ENCODE data around the gene CHST4. TPM values are rescaled to one million over a fixed set of nuclear protein-coding genes. Genes with fewer than 3 reads are reported as not detected.

CHST4 gene
- total RNA-seq, 2 experiments from 2014 or later = 0.29 to 4.5 TPM

DNA sequence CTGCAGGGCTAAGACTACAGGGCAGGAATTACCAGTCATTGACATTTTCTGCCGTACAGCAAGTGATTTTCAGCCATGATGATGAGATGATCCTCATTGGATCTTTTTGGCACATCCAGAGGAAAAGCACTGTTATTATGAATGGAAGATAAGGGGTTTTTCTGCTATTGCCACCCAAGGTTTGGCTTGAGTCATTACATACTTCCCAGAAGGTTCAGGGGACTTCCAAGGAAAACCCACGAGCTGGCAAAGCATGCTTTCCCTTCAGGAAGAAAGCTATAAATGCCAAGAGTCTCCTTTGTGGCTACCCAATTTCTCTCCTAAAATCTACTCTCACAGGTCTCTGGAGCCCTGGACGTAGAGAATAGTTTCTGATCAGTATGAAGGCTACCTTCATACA lies 6.1 kb downstream of the CHST4 start:
- intact Hi-C loops (cut with micrococcal nuclease; ENCODE audit: unreplicated experiment) = no loop called here
- Histone ChIP-seq H3K36me3 (ENCODE audit: insufficient read depth, low read length) (no peaks in the 10 kb centered on the region), H3K4me2 (ENCODE audit: low read length) (no peak overlapping the region), H3K79me2 (ENCODE audit: insufficient read depth, low read depth, low read length) (no peaks in the 10 kb centered on the region), H4K20me1 (ENCODE audit: insufficient read depth, low read length) (no peaks in the 10 kb centered on the region), H3K27ac (ENCODE audit: low read depth, low read length, poor library complexity, severe bottlenecking) (no peak overlapping the region), H2AFZ (ENCODE audit: low read length) (no peak overlapping the region), H3K9me3 (ENCODE audit: low read length) (no peaks in the 10 kb centered on the region), H3K4me1 (ENCODE audit: insufficient read depth, low read length, poor library complexity, severe bottlenecking) (peaks cover 12% of the 10 kb centered on the region), H3K9me2 (ENCODE audit: insufficient read depth, low read length) (no peaks in the 10 kb centered on the region), H3K4me3 (ENCODE audit: low read depth, low read length, poor library complexity, severe bottlenecking) (no peak overlapping the region)
- ChIA-PET CTCF (ENCODE audit: unreplicated experiment) (no interaction called here), POLR2A (no interaction called here)
- BruUV-seq (replicated peaks) = no TSS peak
- no peak for DNase-seq (ENCODE audit: low spot score)
- no peak for TF ChIP-seq EZH2phosphoT487 (IDR thresholded peaks at IDR 0.05; ENCODE audit: borderline replicate concordance, low read depth, low read length)
- TF ChIP-seq, protein P1, sequence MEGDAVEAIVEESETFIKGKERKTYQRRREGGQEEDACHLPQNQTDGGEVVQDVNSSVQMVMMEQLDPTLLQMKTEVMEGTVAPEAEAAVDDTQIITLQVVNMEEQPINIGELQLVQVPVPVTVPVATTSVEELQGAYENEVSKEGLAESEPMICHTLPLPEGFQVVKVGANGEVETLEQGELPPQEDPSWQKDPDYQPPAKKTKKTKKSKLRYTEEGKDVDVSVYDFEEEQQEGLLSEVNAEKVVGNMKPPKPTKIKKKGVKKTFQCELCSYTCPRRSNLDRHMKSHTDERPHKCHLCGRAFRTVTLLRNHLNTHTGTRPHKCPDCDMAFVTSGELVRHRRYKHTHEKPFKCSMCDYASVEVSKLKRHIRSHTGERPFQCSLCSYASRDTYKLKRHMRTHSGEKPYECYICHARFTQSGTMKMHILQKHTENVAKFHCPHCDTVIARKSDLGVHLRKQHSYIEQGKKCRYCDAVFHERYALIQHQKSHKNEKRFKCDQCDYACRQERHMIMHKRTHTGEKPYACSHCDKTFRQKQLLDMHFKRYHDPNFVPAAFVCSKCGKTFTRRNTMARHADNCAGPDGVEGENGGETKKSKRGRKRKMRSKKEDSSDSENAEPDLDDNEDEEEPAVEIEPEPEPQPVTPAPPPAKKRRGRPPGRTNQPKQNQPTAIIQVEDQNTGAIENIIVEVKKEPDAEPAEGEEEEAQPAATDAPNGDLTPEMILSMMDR (conservative IDR thresholded peaks at IDR 0.05; ENCODE audit: low read length) = no peak

DNA sequence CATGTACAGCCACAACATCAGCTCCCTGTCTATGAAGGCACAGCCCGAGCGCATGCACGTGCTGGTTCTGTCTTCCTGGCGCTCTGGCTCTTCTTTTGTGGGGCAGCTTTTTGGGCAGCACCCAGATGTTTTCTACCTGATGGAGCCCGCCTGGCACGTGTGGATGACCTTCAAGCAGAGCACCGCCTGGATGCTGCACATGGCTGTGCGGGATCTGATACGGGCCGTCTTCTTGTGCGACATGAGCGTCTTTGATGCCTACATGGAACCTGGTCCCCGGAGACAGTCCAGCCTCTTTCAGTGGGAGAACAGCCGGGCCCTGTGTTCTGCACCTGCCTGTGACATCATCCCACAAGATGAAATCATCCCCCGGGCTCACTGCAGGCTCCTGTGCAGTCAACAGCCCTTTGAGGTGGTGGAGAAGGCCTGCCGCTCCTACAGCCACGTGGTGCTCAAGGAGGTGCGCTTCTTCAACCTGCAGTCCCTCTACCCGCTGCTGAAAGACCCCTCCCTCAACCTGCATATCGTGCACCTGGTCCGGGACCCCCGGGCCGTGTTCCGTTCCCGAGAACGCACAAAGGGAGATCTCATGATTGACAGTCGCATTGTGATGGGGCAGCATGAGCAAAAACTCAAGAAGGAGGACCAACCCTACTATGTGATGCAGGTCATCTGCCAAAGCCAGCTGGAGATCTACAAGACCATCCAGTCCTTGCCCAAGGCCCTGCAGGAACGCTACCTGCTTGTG lies 10.7 kb downstream of the CHST4 start:
- Histone ChIP-seq H3K4me1 (ENCODE audit: insufficient read depth, low read length, poor library complexity, severe bottlenecking) (no peaks in the 10 kb centered on the region), H3K79me2 (ENCODE audit: insufficient read depth, low read depth, low read length) (no peaks in the 10 kb centered on the region), H3K4me3 (ENCODE audit: low read depth, low read length, poor library complexity, severe bottlenecking) (no peak overlapping the region), H3K27ac (ENCODE audit: low read depth, low read length, poor library complexity, severe bottlenecking) (no peak overlapping the region), H3K36me3 (ENCODE audit: insufficient read depth, low read length) (no peaks in the 10 kb centered on the region), H2AFZ (ENCODE audit: low read length) (no peak overlapping the region), H3K9me3 (ENCODE audit: low read length) (no peaks in the 10 kb centered on the region), H3K4me2 (ENCODE audit: low read length) (no peak overlapping the region), H4K20me1 (ENCODE audit: insufficient read depth, low read length) (no peaks in the 10 kb centered on the region), H3K9me2 (ENCODE audit: insufficient read depth, low read length) (no peaks in the 10 kb centered on the region)
- no peak for DNase-seq (ENCODE audit: low spot score)
- POLR2A ChIA-PET = no interaction called here
- TF ChIP-seq, protein P1 (conservative IDR thresholded peaks at IDR 0.05; ENCODE audit: low read length) = no peak
- TF ChIP-seq EZH2phosphoT487 (IDR thresholded peaks at IDR 0.05; ENCODE audit: borderline replicate concordance, low read depth, low read length) = no peak
- intact Hi-C loops (cut with micrococcal nuclease; ENCODE audit: unreplicated experiment) = loop anchor here (1.0 kb wide), 1 partner anchor 125 kb away; no protein-coding TSS in a partner anchor
- CTCF ChIA-PET (ENCODE audit: unreplicated experiment) = no interaction called here
- no TSS peak for BruUV-seq (replicated peaks)

DNA sequence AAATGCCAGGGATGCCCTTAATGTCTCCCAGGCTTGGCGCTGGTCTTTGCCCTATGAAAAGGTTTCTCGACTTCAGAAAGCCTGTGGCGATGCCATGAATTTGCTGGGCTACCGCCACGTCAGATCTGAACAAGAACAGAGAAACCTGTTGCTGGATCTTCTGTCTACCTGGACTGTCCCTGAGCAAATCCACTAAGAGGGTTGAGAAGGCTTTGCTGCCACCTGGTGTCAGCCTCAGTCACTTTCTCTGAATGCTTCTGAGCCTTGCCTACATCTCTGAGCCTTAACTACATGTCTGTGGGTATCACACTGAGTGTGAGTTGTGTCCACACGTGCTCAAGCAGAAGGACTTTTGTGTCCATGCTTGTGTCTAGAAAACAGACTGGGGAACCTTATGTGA lies 11.4 kb downstream of the CHST4 start:
- TF ChIP-seq, protein P1 (conservative IDR thresholded peaks at IDR 0.05; ENCODE audit: low read length) = peak; percentile 81
- TF ChIP-seq EZH2phosphoT487 (IDR thresholded peaks at IDR 0.05; ENCODE audit: borderline replicate concordance, low read depth, low read length) = no peak
- peak; percentile 67 for DNase-seq (ENCODE audit: low spot score)
- CTCF ChIA-PET (ENCODE audit: unreplicated experiment) = no interaction called here
- no peaks in the 10 kb centered on the region for H3K4me1 ChIP-seq (ENCODE audit: insufficient read depth, low read length, poor library complexity, severe bottlenecking)
- H3K79me2 ChIP-seq (ENCODE audit: insufficient read depth, low read depth, low read length) = no peaks in the 10 kb centered on the region
- no peaks in the 10 kb centered on the region for H3K36me3 ChIP-seq (ENCODE audit: insufficient read depth, low read length)
- H3K9me2 ChIP-seq (ENCODE audit: insufficient read depth, low read length) = no peaks in the 10 kb centered on the region
- no peak overlapping the region for H3K4me3 ChIP-seq (ENCODE audit: low read depth, low read length, poor library complexity, severe bottlenecking)
- no peak overlapping the region for H3K4me2 ChIP-seq (ENCODE audit: low read length)
- no peaks in the 10 kb centered on the region for H4K20me1 ChIP-seq (ENCODE audit: insufficient read depth, low read length)
- H3K27ac ChIP-seq (ENCODE audit: low read depth, low read length, poor library complexity, severe bottlenecking) = no peak overlapping the region
- POLR2A ChIA-PET = interaction anchor here (0.7 kb wide), 1 partner anchor 71 kb away, joined by 3 read pairs; no protein-coding TSS in a partner anchor
- H2AFZ ChIP-seq (ENCODE audit: low read length) = no peak overlapping the region
- intact Hi-C loops (cut with micrococcal nuclease; ENCODE audit: unreplicated experiment) = loop anchor here (1.0 kb wide), 1 partner anchor 125 kb away; no protein-coding TSS in a partner anchor
- no peaks in the 10 kb centered on the region for H3K9me3 ChIP-seq (ENCODE audit: low read length)
- BruUV-seq (replicated peaks) = no TSS peak

Data from OCI-LY7 (cell line).